Measurements from ENCODE around the gene EHBP1L1.

The EHBP1L1 gene

GRCh38 chr11:65596520-65596919 lies 20.7 kb downstream of the EHBP1L1 start:
- Histone ChIP-seq H3K27me3 (ENCODE audit: insufficient read depth, low read length, poor library complexity) (no peaks in the 10 kb centered on the region), H3K9me3 (ENCODE audit: insufficient read depth, low read length, severe bottlenecking) (no peaks in the 10 kb centered on the region), H3K4me1 (ENCODE audit: insufficient read depth, low read length) (no peaks in the 10 kb centered on the region), H2AFZ (ENCODE audit: low read depth, low read length) (no peak overlapping the region), H3K27ac (ENCODE audit: low read length) (no peak overlapping the region), H3K4me2 (ENCODE audit: insufficient read depth, low read length) (no peak overlapping the region), H3K9ac (ENCODE audit: low read depth, low read length) (no peak overlapping the region), H3K79me2 (ENCODE audit: insufficient read depth, low read length) (no peaks in the 10 kb centered on the region), H3K36me3 (ENCODE audit: insufficient read depth, low read length) (peaks cover 36% of the 10 kb centered on the region), H4K20me1 (ENCODE audit: insufficient read depth, low read length) (no peaks in the 10 kb centered on the region; the same call in 1 of the 2 replicates), H3K4me3 (ENCODE audit: low read depth in 1 of 2, low read length in 2 of 2) (no peak overlapping the region)
- TF ChIP-seq EZH2 (IDR thresholded peaks at IDR 0.05; ENCODE audit: borderline replicate concordance, low read depth, low read length, severe bottlenecking) (no peak), CTCF (IDR thresholded peaks at IDR 0.05; ENCODE audit: borderline replicate concordance, extremely low read depth, low read length, poor library complexity, severe bottlenecking) (no peak)
- DNase-seq: no peak
- ATAC-seq (ENCODE audit: insufficient read depth, low read depth): no peak

DNA sequence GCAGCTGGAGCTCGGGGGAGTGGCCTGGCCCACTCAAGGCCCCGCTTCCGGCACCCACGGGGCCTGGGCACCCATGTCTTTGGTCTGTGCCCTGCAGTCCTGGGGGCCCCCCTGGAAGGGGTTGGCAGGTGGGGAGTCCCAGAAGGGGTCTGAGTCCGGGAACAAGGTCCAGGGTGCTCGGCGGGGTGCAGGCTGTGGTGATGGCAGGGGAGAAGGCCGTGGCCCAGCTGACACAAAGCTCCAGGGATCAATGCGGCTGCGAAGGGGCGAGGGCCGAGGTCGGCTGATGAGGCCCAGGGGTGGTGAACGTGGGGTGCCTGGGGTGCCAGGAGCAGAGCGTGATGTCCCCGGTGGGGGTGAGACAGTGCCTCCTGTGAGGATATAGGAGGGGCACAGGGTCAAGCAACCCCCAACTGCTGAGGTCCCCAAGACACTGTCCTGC lies 22.4 kb downstream of the EHBP1L1 start:
- Histone ChIP-seq H3K4me1 (ENCODE audit: insufficient read depth, low read length) (no peaks in the 10 kb centered on the region), H3K4me2 (ENCODE audit: insufficient read depth, low read length) (no peak overlapping the region), H3K36me3 (ENCODE audit: insufficient read depth, low read length) (peaks cover 28% of the 10 kb centered on the region), H2AFZ (ENCODE audit: low read depth, low read length) (no peak overlapping the region), H3K27ac (ENCODE audit: low read length) (no peak overlapping the region), H3K9ac (ENCODE audit: low read depth, low read length) (no peak overlapping the region), H3K27me3 (ENCODE audit: insufficient read depth, low read length, poor library complexity) (no peaks in the 10 kb centered on the region), H4K20me1 (ENCODE audit: insufficient read depth, low read length) (no peaks in the 10 kb centered on the region; the same call in 1 of the 2 replicates), H3K4me3 (ENCODE audit: low read depth in 1 of 2, low read length in 2 of 2) (no peak overlapping the region), H3K79me2 (ENCODE audit: insufficient read depth, low read length) (no peaks in the 10 kb centered on the region), H3K9me3 (ENCODE audit: insufficient read depth, low read length, severe bottlenecking) (no peaks in the 10 kb centered on the region)
- TF ChIP-seq EZH2 (IDR thresholded peaks at IDR 0.05; ENCODE audit: borderline replicate concordance, low read depth, low read length, severe bottlenecking): no peak
- no peak for TF ChIP-seq CTCF (IDR thresholded peaks at IDR 0.05; ENCODE audit: borderline replicate concordance, extremely low read depth, low read length, poor library complexity, severe bottlenecking)
- no peak for DNase-seq
- ATAC-seq (ENCODE audit: insufficient read depth, low read depth): no peak

GRCh38 chr11:65599216-65599954 lies 23.5 kb downstream of the EHBP1L1 start:
- DNase-seq (no peak), ATAC-seq (ENCODE audit: insufficient read depth, low read depth) (no peak)
- peaks cover 32% of the 10 kb centered on the region for H3K36me3 ChIP-seq (ENCODE audit: insufficient read depth, low read length)
- no peak overlapping the region for H3K27ac ChIP-seq (ENCODE audit: low read length)
- no peaks in the 10 kb centered on the region for H3K79me2 ChIP-seq (ENCODE audit: insufficient read depth, low read length)
- TF ChIP-seq CTCF (IDR thresholded peaks at IDR 0.05; ENCODE audit: borderline replicate concordance, extremely low read depth, low read length, poor library complexity, severe bottlenecking): no peak
- no peak for TF ChIP-seq EZH2 (IDR thresholded peaks at IDR 0.05; ENCODE audit: borderline replicate concordance, low read depth, low read length, severe bottlenecking)
- H4K20me1 ChIP-seq (ENCODE audit: insufficient read depth, low read length): no peaks in the 10 kb centered on the region; the same call in 1 of the 2 replicates
- H3K4me3 ChIP-seq (ENCODE audit: low read depth in 1 of 2, low read length in 2 of 2): no peak overlapping the region
- H3K27me3 ChIP-seq (ENCODE audit: insufficient read depth, low read length, poor library complexity): no peaks in the 10 kb centered on the region
- H3K4me1 ChIP-seq (ENCODE audit: insufficient read depth, low read length): no peaks in the 10 kb centered on the region
- no peak overlapping the region for H3K4me2 ChIP-seq (ENCODE audit: insufficient read depth, low read length)
- H2AFZ ChIP-seq (ENCODE audit: low read depth, low read length): no peak overlapping the region
- H3K9ac ChIP-seq (ENCODE audit: low read depth, low read length): no peak overlapping the region
- no peaks in the 10 kb centered on the region for H3K9me3 ChIP-seq (ENCODE audit: insufficient read depth, low read length, severe bottlenecking)

Measured in DND-41 (cell line).